HUES64 (cell line): ENCODE results near the gene PPM1B.
"Not testable (repeated sequence)": the region's sequence is repeated elsewhere in the genome, so short reads cannot be mapped to it uniquely, and the experiment has no call there.

ENCODE experiments used
- H3K27ac ChIP-seq: 2 replicates; pipeline ENCODE4 v1.7.0; 2013; ENCODE audit warnings: low read depth, low read length, inconsistent platforms
- H3K27me3 ChIP-seq: 2 replicates; pipeline ENCODE4 v1.6.1; 2013; ENCODE audit warnings: mild to moderate bottlenecking, low read length; ENCODE audit not compliant: insufficient read depth
- H3K36me3 ChIP-seq: 2 replicates; pipeline ENCODE4 v1.6.1; 2013; ENCODE audit warnings: mild to moderate bottlenecking, low read length; ENCODE audit not compliant: insufficient read depth
- H3K4me1 ChIP-seq: 2 replicates; pipeline ENCODE4 v1.6.1; 2013; ENCODE audit warnings: mild to moderate bottlenecking, low read length, moderate library complexity; ENCODE audit not compliant: insufficient read depth
- H3K4me3 ChIP-seq: 2 replicates; pipeline ENCODE4 v1.5.1; 2013; ENCODE audit warnings: mild to moderate bottlenecking, low read length, moderate library complexity
- H3K9ac ChIP-seq: 2 replicates; pipeline ENCODE4 v1.6.1; 2013; ENCODE audit warnings: mild to moderate bottlenecking, low read depth, low read length
- H3K9me3 ChIP-seq: 2 replicates; pipeline ENCODE4 v1.6.1; 2013; ENCODE audit warnings: low read depth, low read length; ENCODE audit not compliant: insufficient read depth
- WGBS: fragments of 150-250, 120-280 bp; methylation state at CpG from one replicate; pipeline ENCODE4 v1.1.7; 2013; ENCODE audit warnings: missing lambda C conversion rate; 5-methylcytosine and 5-hydroxymethylcytosine counted together

PPM1B gene

GRCh38 chr2:44254023-44254422, 85.3 kb downstream of the PPM1B start:
- 96% methylated on average over 1 of the region's 2 CpGs for WGBS
- no peak overlapping the region for H3K27ac ChIP-seq

GRCh38 chr2:44255704-44256103, 87.0 kb downstream of the PPM1B start:
- not testable (repeated sequence) for H3K27ac ChIP-seq, H3K36me3 ChIP-seq, H3K4me1 ChIP-seq, H3K9ac ChIP-seq, H3K27me3 ChIP-seq, H3K4me3 ChIP-seq
- WGBS, result over 99% methylated on average over 3 of the region's 3 CpGs
- peaks cover 14% of the 10 kb centered on the region for H3K9me3 ChIP-seq

More at GRCh38 chr2:44254023-44254422, 85.3 kb downstream of the PPM1B start:
- Histone ChIP-seq H3K4me3 (no peak overlapping the region), H3K9ac (no peak overlapping the region), H3K36me3 (no peaks in the 10 kb centered on the region), H3K27me3 (no peaks in the 10 kb centered on the region), H3K9me3 (peaks cover 14% of the 10 kb centered on the region), H3K4me1 (no peaks in the 10 kb centered on the region)

GRCh38 chr2:44257802-44258201, 89.1 kb downstream of the PPM1B start:
- 96% methylated on average over 1 of the region's 1 CpG for WGBS

GRCh38 chr2:44267269-44267795, 98.7 kb downstream of the PPM1B start:
- Histone ChIP-seq H3K27me3 (no peaks in the 10 kb centered on the region), H3K9ac (no peak overlapping the region), H3K9me3 (no peaks in the 10 kb centered on the region), H3K4me3 (no peak overlapping the region), H3K4me1 (peaks cover 14% of the 10 kb centered on the region; the same call in 1 of the 2 replicates), H3K27ac (no peak overlapping the region), H3K36me3 (no peaks in the 10 kb centered on the region)
- WGBS, result 87% methylated on average over 3 of the region's 3 CpGs

More at GRCh38 chr2:44257802-44258201, 89.1 kb downstream of the PPM1B start:
- not testable (repeated sequence) for H3K27ac ChIP-seq, H3K4me3 ChIP-seq, H3K9ac ChIP-seq, H3K27me3 ChIP-seq, H3K36me3 ChIP-seq, H3K9me3 ChIP-seq, H3K4me1 ChIP-seq

GRCh38 chr2:44267796-44268648, 99.3 kb downstream of the PPM1B start:
- WGBS, result 82% methylated on average over 7 of the region's 7 CpGs
- Histone ChIP-seq H3K27ac (no peak overlapping the region), H3K36me3 (no peaks in the 10 kb centered on the region), H3K4me1 (peaks cover 14% of the 10 kb centered on the region; the same call in 1 of the 2 replicates), H3K9me3 (no peaks in the 10 kb centered on the region), H3K4me3 (no peak overlapping the region), H3K27me3 (no peaks in the 10 kb centered on the region), H3K9ac (no peak overlapping the region)

- no peak overlapping the region for H3K9ac ChIP-seq
- H3K4me1 ChIP-seq, result peaks cover 14% of the 10 kb centered on the region; the same call in 1 of the 2 replicates
- no peaks in the 10 kb centered on the region for H3K27me3 ChIP-seq
- 94% methylated on average over 1 of the region's 1 CpG for WGBS
- no peaks in the 10 kb centered on the region for H3K9me3 ChIP-seq
- H3K36me3 ChIP-seq, result no peaks in the 10 kb centered on the region
- H3K4me3 ChIP-seq, result no peak overlapping the region
- no peak overlapping the region for H3K27ac ChIP-seq
Observed at GRCh38 chr2:44269831-44270230, 101.2 kb downstream of the PPM1B start.

GRCh38 chr2:44271296-44271695, 102.6 kb downstream of the PPM1B start:
- no peak overlapping the region for H3K4me3 ChIP-seq
- peaks cover 14% of the 10 kb centered on the region; the same call in 1 of the 2 replicates for H3K4me1 ChIP-seq
- H3K27ac ChIP-seq, result no peak overlapping the region
- no peaks in the 10 kb centered on the region for H3K36me3 ChIP-seq
- no peaks in the 10 kb centered on the region for H3K9me3 ChIP-seq
- no peaks in the 10 kb centered on the region for H3K27me3 ChIP-seq
- WGBS, result 95% methylated on average over 7 of the region's 7 CpGs
- H3K9ac ChIP-seq, result no peak overlapping the region

- H3K9ac ChIP-seq, result no peak overlapping the region
- no peak overlapping the region for H3K27ac ChIP-seq
- 87% methylated on average over 3 of the region's 3 CpGs for WGBS
- no peaks in the 10 kb centered on the region for H3K36me3 ChIP-seq
- H3K9me3 ChIP-seq, result no peaks in the 10 kb centered on the region
- no peaks in the 10 kb centered on the region for H3K27me3 ChIP-seq
- no peak overlapping the region for H3K4me3 ChIP-seq
- H3K4me1 ChIP-seq, result peaks cover 5% of the 10 kb centered on the region; the same call in 1 of the 2 replicates
Observed at GRCh38 chr2:44273076-44273475, 104.4 kb downstream of the PPM1B start.

GRCh38 chr2:44273596-44273995, 104.9 kb downstream of the PPM1B start:
- Histone ChIP-seq H3K27ac (no peak overlapping the region), H3K36me3 (no peaks in the 10 kb centered on the region), H3K27me3 (no peaks in the 10 kb centered on the region), H3K4me1 (no peaks in the 10 kb centered on the region; the same call in 1 of the 2 replicates), H3K9me3 (no peaks in the 10 kb centered on the region), H3K9ac (no peak overlapping the region), H3K4me3 (no peak overlapping the region)
- WGBS, result 91% methylated on average over 2 of the region's 2 CpGs

GRCh38 chr2:44275927-44276303, 107.2 kb downstream of the PPM1B start:
- H3K9me3 ChIP-seq, result no peaks in the 10 kb centered on the region
- 92% methylated on average over 2 of the region's 2 CpGs for WGBS
- H3K27ac ChIP-seq, result no peak overlapping the region
- H3K27me3 ChIP-seq, result no peaks in the 10 kb centered on the region
- no peaks in the 10 kb centered on the region for H3K4me1 ChIP-seq
- no peak overlapping the region for H3K9ac ChIP-seq
- no peaks in the 10 kb centered on the region for H3K36me3 ChIP-seq
- no peak overlapping the region for H3K4me3 ChIP-seq

- Histone ChIP-seq H3K4me3 (no peak overlapping the region), H3K9ac (no peak overlapping the region), H3K27ac (no peak overlapping the region), H3K9me3 (no peaks in the 10 kb centered on the region), H3K27me3 (no peaks in the 10 kb centered on the region), H3K4me1 (no peaks in the 10 kb centered on the region), H3K36me3 (no peaks in the 10 kb centered on the region)
- 85% methylated on average over 1 of the region's 1 CpG for WGBS
Observed at GRCh38 chr2:44277541-44277940, 108.9 kb downstream of the PPM1B start.
